Measurements from ENCODE around the gene LGALS9B.
"Not testable (repeated sequence)": the region's sequence is repeated elsewhere in the genome, so short reads cannot be mapped to it uniquely, and the experiment has no call there.

LGALS9B gene

GRCh38 chr17:20401306-20402022, 65.9 kb downstream of the LGALS9B start:
- not testable (repeated sequence) for DNase-seq

GRCh38 chr17:20400559-20401305, 66.6 kb downstream of the LGALS9B start:
- DNase-seq, result not testable (repeated sequence)

Data from activated CD8-positive, alpha-beta memory T cell treated with anti-CD3 and anti-CD28 coated beads for 24 hours (primary cell).